ENCODE results near the gene FAM131A. TPM values are rescaled to one million over a fixed set of nuclear protein-coding genes. Genes with fewer than 3 reads are reported as not detected.

FAM131A gene
- total RNA-seq, 1 experiment from 2014 or later: 15.1 TPM

DNA sequence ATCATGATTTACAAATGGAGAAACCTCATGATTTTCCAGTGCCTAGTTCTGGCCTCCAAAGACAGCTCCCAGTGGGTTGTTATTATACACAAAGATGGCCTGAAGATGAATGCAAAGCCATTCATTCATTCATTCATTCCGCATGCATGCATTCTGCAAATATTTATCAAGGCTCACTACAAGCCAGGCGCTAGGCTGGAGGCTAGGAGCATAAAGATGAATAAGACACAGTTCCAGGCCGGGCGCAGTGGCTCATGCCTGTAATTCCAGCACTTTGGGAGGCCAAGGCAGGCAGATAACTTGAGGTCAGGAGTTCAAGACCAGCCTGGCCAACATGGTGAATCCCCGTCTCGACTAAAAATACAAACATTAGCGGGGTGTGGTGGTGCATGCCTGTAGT is 40.8 kb upstream of the FAM131A start:
- Histone ChIP-seq H3K27ac (ENCODE audit: low read depth, low read length, poor library complexity, severe bottlenecking) (no peak overlapping the region), H3K4me1 (ENCODE audit: insufficient read depth, low read length, poor library complexity, severe bottlenecking) (peaks cover 9% of the 10 kb centered on the region), H3K9me3 (ENCODE audit: low read depth, low read length, poor library complexity, severe bottlenecking) (no peaks in the 10 kb centered on the region), H3K36me3 (ENCODE audit: insufficient read depth, low read length, poor library complexity, severe bottlenecking) (peaks cover 19% of the 10 kb centered on the region), H3K27me3 (replicated peaks; ENCODE audit: insufficient read depth, low read depth, low read length, poor library complexity) (no peaks in the 10 kb centered on the region), H3K4me3 (ENCODE audit: low read depth, low read length, poor library complexity, severe bottlenecking) (no peak overlapping the region)
- no TSS peak for BruUV-seq (replicated peaks)
- POLR2A ChIA-PET (ENCODE audit: low non-redundant PET): no interaction called here
- intact Hi-C loops (cut with micrococcal nuclease; ENCODE audit: unreplicated experiment): loop anchor here (5.0 kb wide), 1 partner anchor 124 kb away; the partner anchor contains the start of gene AP2M1
- CTCF ChIA-PET: interaction anchor here (0.7 kb wide), 1 partner anchor 14 kb away, joined by 4 read pairs; no protein-coding TSS in a partner anchor
- TF ChIP-seq, protein P1, sequence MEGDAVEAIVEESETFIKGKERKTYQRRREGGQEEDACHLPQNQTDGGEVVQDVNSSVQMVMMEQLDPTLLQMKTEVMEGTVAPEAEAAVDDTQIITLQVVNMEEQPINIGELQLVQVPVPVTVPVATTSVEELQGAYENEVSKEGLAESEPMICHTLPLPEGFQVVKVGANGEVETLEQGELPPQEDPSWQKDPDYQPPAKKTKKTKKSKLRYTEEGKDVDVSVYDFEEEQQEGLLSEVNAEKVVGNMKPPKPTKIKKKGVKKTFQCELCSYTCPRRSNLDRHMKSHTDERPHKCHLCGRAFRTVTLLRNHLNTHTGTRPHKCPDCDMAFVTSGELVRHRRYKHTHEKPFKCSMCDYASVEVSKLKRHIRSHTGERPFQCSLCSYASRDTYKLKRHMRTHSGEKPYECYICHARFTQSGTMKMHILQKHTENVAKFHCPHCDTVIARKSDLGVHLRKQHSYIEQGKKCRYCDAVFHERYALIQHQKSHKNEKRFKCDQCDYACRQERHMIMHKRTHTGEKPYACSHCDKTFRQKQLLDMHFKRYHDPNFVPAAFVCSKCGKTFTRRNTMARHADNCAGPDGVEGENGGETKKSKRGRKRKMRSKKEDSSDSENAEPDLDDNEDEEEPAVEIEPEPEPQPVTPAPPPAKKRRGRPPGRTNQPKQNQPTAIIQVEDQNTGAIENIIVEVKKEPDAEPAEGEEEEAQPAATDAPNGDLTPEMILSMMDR (conservative IDR thresholded peaks at IDR 0.05; ENCODE audit: low read depth, low read length): no peak
- no peak for TF ChIP-seq EZH2 (IDR thresholded peaks at IDR 0.05; ENCODE audit: borderline replicate concordance, low read depth, low read length, poor library complexity, severe bottlenecking)
- DNase-seq (ENCODE audit: low spot score): no peak

- no peak for TF ChIP-seq EZH2 (IDR thresholded peaks at IDR 0.05; ENCODE audit: borderline replicate concordance, low read depth, low read length, poor library complexity, severe bottlenecking)
- TF ChIP-seq, protein P1 (conservative IDR thresholded peaks at IDR 0.05; ENCODE audit: low read depth, low read length): no peak
- CTCF ChIA-PET: no interaction called here
- DNase-seq (ENCODE audit: low spot score): peak; percentile 98
- peaks cover 42% of the 10 kb centered on the region for H3K36me3 ChIP-seq (ENCODE audit: insufficient read depth, low read length, poor library complexity, severe bottlenecking)
- H3K9me3 ChIP-seq (ENCODE audit: low read depth, low read length, poor library complexity, severe bottlenecking): no peaks in the 10 kb centered on the region
- H3K4me1 ChIP-seq (ENCODE audit: insufficient read depth, low read length, poor library complexity, severe bottlenecking): peaks cover 9% of the 10 kb centered on the region
- H3K27ac ChIP-seq (ENCODE audit: low read depth, low read length, poor library complexity, severe bottlenecking): peak within 1 kb of the TSS; percentile 80
- BruUV-seq (replicated peaks): no TSS peak
- POLR2A ChIA-PET (ENCODE audit: low non-redundant PET): no interaction called here
- H3K27me3 ChIP-seq (replicated peaks; ENCODE audit: insufficient read depth, low read depth, low read length, poor library complexity): no peaks in the 10 kb centered on the region
- peak within 1 kb of the TSS; percentile 88 for H3K4me3 ChIP-seq (ENCODE audit: low read depth, low read length, poor library complexity, severe bottlenecking)
- intact Hi-C loops (cut with micrococcal nuclease; ENCODE audit: unreplicated experiment): loop anchor here (5.0 kb wide), 1 partner anchor 127 kb away; the partner anchor contains the start of gene AP2M1
Measured at GRCh38 chr3:184298759-184299487, 38.5 kb upstream of the FAM131A start, which contains the start of gene PSMD2. TSS of gene PSMD2 (plus strand) at chr3:184299241. CDS start at chr3:184299267, 26 bp downstream.

- Histone ChIP-seq H3K4me1 (ENCODE audit: insufficient read depth, low read length, poor library complexity, severe bottlenecking) (peaks cover 9% of the 10 kb centered on the region), H3K27me3 (replicated peaks; ENCODE audit: insufficient read depth, low read depth, low read length, poor library complexity) (no peaks in the 10 kb centered on the region), H3K27ac (ENCODE audit: low read depth, low read length, poor library complexity, severe bottlenecking) (peak overlapping the region; percentile 80), H3K4me3 (ENCODE audit: low read depth, low read length, poor library complexity, severe bottlenecking) (peak overlapping the region; percentile 88), H3K36me3 (ENCODE audit: insufficient read depth, low read length, poor library complexity, severe bottlenecking) (peaks cover 50% of the 10 kb centered on the region), H3K9me3 (ENCODE audit: low read depth, low read length, poor library complexity, severe bottlenecking) (no peaks in the 10 kb centered on the region)
- DNase-seq (ENCODE audit: low spot score): no peak
- ChIA-PET CTCF (no interaction called here), POLR2A (ENCODE audit: low non-redundant PET) (no interaction called here)
- intact Hi-C loops (cut with micrococcal nuclease; ENCODE audit: unreplicated experiment): loop anchor here (1.0 to 5.0 kb wide), 2 partner anchors 15 to 127 kb away; partner anchors contain the start of genes AP2M1 and EIF4G1
- TF ChIP-seq, protein P1 (conservative IDR thresholded peaks at IDR 0.05; ENCODE audit: low read depth, low read length): no peak
- TF ChIP-seq EZH2 (IDR thresholded peaks at IDR 0.05; ENCODE audit: borderline replicate concordance, low read depth, low read length, poor library complexity, severe bottlenecking): no peak
- BruUV-seq (replicated peaks): TSS peak; percentile 39
Measured at GRCh38 chr3:184299488-184300377, 37.7 kb upstream of the FAM131A start.
